H4 (cell line): ENCODE data around the gene YIPF2. TPM values are rescaled to one million over a fixed set of nuclear protein-coding genes. Genes with fewer than 3 reads are reported as not detected.
"Not testable (repeated sequence)": the region's sequence is repeated elsewhere in the genome, so short reads cannot be mapped to it uniquely, and the experiment has no call there.

Experiments
- DNase-seq: peaks from one replicate; pipeline ENCODE4 v3.0.0-alpha.2; 2015; ENCODE audit warnings: low spot score
- total RNA-seq: library from RNA; depleted of rRNA; stranded (reverse); fragments of >200 nt; shearing (Covaris generic); gene quantifications from 2 replicates; pipeline ENCODE4 v1.2.3, GENCODE V29; 2014

Gene YIPF2
- total RNA-seq, 1 experiment from 2014 or later, result 31.7 TPM

DNA sequence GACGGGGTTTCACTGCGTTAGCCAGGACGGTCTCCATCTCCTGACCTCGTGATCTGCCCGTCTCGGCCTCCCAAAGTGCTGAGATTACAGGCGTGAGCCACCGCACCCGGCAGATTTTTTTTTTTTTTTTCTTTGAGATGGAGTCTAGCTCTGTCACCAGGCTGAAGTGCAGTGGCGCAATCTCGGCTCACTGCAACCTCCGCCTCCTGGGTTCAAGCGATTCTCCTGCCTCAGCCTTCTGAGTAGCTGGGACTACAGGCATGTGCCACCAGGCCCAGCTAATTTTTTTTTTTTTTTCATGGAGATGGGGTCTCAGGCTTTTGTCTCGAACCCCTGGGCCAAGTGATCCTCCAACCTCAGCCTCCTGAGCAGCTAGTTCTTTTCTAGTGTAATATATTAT is 13.2 kb upstream of the YIPF2 start:
- DNase-seq, result not testable (repeated sequence)

DNA sequence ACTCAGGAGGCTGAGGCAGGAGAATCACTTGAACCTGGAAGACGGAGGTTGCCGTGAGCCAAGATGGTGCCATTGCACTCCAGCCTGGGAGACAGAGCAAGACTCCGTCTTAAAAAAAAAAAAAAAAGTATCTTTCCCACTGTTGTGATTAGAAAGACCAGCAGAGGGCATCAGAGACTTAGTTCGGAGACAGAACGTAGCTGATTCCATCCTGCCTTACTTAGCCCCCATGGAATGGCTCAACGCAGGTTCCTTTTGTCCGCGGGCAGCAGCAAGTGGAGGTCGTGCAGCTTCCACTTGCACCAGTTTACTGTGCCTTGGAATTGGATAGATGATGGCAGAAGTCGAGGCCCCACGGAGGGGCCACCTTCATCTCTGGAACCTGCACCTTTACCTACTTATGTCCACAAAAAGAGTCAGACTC is 8.2 kb upstream of the YIPF2 start:
- peak; percentile 77 for DNase-seq

DNA sequence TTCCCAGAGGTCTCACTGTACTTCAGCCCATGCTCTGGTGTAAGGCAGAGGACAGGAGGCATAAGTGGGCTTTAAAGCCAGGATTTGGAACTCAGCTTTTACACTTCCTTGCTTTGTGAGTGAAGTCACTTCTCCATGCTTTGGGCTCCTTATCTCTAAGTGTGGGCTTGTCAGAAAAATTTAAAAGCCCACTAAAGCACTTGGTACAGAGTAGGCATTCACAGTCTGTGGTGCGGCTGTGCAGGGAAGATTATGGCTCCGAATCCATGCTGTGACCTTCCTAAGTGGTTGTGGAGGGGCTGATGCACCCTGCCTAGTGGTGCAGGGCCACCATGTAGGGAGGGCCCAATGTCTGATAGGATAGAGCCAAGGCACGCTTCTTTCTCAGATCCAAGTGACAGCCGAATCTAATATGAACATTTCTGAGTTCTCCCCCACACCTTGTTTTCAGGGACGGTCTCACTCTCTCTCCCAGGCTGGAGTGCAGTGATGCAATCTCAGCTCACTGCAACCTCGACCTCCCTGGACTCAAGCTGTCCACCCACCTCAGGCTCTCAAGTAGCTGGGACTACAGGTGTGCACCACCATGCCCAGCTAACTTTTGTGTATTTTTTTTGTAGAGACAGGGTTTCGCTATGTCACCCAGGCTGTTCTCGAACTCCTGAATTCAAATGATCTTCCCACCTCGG is 7.1 kb upstream of the YIPF2 start:
- DNase-seq, result no peak

DNA sequence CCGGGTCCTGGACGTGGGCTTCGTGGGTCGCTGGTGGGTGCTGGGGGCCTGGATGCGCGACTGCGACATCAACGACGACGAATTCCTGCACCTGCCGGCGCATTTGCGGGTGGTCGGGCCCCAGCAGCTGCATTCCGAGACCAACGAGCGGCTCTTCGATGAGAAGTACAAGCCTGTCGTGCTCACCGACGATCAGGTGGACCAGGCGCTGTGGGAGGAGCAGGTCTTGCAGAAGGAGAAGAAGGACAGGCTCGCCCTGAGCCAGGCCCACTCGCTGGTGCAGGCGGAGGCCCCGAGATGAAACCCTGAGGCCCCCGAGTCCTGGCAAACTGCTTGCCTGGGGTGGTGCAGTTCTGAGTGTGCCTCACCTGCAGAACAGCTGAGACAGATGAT is 959 bp upstream of the YIPF2 start:
- DNase-seq, result no peak

DNA sequence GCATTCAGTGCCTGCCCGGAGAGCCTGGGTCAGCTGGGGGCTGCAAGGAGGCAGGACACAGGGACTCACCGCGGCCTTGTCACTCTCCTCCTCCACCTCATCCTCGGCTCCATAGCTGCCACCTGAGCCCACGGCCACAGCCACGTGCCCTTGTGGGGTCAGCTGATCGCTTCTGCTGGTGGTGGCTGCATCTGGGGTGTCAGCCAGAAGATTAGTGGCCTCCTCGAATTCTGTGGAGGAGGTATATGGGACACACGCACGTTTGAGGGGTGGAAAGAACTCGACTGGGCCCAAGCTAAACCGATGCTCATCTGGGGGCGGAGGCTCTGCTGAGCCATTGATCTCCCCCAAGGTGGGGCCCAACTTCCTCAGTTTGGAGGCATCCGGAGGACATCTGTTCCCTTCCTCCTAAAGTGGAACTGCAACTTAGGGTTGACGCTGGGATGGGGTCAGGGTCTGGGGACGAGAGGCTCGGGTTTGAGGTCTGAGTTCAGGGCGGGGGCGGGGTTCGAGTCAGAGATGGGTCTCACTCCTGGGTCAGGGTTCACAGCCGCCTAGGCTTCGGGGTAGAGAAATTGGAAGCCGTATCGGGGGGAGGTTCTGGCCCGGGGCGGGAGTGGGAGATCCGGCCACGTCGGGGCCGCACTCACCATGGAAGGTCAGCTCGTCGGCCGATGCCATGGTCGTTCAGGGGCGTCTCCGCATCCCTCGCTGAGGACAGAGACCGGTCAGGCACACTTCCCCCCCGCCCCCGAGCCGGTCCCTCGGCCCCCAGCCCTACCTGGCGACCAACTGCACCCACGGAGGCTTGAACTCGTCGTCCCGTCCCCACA is 493 bp downstream of the YIPF2 start:
- DNase-seq, result no peak

DNA sequence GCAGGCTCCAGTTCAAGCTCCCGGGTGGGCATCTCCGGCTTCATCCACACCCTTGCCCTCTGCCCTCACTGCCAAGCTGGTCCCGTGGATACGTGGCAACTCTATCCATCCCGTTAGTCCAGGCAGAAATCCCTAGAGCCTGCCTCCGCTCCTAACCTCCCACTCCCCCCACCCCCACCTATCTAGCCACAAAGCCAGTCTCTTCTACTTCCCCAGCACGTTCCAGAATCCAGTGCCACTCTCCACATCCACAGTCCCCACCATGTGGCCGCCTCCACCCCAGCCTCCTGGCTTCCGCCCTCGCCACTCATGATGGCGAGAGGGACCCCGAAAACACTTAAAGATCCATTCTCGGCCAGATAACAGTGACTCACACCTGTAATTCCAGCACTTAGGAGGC is 3.8 kb downstream of the YIPF2 start:
- DNase-seq, result no peak

DNA sequence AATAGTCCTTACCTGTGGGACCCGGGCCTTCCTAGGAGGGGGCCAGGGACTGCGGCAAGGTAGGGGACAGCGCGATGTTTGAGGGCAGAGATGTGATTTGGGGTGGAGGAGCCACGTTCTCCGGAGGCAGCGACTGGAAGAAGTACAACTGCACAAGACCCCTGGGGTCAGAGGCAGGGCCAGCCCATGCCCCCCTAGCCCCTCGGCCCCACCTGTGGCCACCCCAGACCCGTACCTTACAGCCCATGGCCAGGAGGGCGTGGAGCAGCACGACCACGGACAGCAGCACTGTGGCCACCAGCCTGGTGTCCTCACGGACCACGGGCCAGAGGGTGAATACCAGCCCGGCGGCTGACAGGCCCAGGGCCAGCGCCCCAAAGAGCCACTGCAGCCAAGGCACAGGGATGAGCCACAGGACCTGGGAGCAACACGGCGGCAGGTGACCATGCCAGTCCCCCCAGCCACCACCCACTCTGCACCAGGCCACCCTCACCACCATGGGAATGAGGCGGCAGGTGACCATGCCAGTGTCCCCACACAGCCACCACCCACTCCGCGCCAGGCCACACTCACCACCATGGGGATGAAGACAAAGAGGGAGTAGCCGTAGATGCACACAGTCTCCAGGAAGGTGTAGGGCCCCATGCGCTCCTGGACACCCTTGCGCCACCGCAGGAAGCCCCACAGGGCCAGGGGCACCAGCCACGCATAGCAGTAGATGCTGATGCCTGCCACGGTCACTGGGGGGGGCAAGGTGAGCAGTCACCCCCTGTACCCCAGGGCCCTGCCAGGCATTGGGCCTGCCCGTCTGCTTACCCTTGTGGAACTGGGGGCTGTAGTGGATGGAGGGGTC is 5.0 kb downstream of the YIPF2 start:
- no peak for DNase-seq

DNA sequence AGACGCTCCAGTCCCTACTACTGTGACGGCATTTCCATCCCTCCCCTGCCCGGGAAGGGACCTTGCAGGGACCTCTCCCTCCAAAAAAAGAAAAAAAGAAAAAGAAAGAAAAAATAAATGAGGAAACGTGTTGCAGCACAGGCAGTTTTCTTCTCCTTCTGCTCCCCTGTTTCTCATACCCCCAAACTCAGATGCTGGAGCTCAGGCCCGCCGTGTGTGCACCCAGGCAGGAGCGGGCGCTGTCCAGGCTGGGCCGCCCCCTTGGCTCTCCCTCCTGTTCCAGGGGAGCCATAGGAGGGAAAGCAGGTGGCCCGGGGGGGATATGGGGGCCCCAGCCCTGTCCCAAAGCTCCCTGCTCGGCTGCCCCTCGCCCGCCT is 5.8 kb downstream of the YIPF2 start:
- DNase-seq, result no peak

DNA sequence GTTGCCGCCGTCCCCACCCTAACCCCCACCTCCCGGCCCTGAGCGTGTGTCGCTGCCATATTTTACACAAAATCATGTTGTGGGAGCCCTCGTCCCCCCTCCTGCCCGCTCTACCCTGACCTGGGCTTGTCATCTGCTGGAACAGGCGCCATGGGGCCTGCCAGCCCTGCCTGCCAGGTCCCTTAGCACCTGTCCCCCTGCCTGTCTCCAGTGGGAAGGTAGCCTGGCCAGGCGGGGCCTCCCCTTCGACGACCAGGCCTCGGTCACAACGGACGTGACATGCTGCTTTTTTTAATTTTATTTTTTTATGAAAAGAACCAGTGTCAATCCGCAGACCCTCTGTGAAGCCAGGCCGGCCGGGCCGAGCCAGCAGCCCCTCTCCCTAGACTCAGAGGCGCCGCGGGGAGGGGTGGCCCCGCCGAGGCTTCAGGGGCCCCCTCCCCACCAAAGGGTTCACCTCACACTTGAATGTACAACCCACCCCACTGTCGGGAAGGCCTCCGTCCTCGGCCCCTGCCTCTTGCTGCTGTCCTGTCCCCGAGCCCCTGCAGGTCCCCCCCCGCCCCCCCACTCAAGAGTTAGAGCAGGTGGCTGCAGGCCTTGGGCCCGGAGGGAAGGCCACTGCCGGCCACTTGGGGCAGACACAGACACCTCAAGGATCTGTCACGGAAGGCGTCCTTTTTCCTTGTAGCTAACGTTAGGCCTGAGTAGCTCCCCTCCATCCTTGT is 6.4 kb downstream of the YIPF2 start:
- no peak for DNase-seq

DNA sequence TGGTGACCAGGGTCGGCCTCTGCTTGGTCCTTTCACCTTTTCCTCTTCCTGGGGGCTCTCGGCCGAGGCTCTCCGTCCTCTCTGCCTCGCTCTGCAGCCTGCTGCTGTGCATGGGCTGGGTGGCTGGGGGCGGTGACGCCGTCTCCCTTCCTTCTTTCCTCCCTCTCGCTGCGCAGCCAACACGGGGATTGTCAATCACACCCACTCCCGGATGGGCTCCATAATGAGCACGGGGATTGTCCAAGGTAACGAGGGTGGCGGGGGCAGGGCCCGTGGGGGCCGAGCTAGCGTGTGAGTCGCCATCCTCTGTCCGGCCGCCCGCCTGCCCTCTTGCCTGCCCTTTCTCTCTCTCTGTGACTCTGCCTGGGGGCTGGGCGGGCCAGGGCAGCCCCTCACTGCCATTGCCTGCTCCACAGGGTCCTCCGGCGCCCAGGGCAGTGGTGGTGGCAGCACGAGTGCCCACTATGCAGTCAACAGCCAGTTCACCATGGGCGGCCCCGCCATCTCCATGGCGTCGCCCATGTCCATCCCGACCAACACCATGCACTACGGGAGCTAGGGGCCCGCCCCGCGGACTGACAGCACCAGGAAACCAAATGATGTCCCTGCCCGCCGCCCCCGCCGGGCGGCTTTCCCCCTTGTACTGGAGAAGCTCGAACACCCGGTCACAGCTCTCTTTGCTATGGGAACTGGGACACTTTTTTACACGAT is 7.1 kb downstream of the YIPF2 start:
- DNase-seq, result no peak

DNA sequence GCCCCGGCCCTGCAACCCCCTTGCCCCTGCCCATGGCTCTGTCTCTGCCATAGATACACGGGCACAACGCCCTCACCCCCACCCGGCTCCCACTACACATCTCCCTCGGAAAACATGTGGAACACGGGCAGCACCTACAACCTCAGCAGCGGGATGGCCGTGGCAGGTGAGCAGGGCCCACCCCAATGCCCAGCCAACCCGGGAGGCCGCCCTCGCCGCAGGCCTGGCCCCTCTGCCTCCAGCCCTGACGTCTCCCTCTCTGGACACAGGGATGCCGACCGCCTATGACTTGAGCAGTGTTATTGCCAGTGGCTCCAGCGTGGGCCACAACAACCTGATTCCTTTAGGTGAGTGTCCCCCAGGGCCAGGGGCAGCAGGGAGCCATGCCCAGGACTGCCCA is 7.7 kb downstream of the YIPF2 start:
- no peak for DNase-seq

DNA sequence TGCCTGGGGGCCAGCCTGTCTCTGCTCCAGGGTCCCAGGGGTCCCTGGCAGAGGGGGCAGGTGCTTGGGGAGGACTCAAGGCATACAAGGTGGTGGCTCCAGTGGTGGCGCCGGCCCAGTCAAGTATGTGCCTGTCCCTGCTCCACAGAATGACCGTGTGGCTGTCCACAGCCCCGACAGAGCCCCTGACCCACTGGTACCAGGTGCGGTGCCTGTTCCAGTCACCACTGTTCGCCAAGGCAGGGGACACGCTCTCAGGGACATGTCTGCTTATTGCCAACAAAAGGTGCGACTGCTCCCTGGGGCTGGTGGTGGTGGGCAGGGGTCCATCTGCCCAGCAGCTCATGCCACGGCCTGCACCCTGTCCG is 8.2 kb downstream of the YIPF2 start:
- DNase-seq, result no peak

DNA sequence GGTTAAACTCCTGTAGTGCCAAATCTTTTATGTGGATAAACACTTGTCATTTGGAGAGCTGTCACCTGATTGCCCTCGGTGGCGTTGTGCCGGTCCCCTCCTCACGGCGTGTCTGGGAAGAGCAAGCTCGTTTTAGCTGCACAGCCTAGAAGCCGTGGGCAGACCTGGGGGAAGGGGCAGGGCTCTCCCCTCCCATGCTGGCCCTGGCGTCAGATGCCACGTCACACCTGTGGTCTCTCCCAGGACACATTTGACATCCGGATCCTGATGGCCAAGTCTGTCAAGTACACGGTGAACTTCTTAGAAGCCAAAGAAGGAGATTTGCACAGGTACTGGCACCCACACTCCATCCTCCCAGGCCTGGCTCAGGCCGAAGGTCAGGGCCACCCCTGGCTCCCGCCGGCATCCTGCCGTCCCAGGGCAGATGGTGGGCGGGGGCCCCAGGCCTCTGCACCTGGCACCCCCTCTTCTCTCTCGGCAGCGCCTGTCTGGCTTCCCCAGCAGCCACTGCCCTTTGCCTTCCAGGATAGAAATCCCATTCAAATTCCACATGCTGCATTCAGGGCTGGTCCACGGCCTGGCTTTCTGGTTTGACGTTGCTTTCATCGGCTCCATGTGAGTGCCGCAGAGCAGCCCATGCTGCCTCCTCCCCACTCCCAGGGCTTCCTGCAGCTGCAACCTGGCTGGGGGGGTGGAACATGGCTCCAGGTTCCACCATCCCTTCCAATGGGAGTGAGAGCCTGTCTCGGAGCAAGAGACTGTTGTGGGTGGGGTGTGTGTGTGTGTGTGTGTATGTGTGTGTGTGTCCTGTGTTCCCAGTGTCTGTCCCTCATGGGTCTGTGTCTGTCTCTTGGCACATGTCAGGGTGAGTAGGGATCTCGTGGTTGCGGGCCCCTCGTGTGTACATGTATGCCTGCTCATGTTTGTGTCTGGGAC is 8.8 kb downstream of the YIPF2 start:
- no peak for DNase-seq

DNA sequence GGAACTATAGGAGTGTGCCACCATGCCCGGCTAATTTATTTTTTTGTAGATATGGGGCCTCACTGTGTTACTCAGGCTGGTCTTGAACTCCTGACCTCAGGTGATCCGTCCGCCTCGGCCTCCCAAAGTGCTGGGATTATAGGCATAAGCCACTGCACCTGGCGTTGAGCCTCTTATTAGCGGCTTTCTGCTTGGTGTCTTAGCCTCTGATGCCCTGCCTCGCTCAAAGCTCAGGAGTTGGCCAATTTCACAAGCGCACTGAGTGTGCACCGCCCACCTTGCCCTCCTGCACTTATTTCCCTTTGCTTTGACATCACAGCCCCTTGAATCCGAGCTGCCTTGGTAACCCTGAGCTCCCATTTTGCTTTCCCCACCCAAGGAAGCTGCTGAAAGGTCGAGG is 10.1 kb downstream of the YIPF2 start:
- no peak for DNase-seq

DNA sequence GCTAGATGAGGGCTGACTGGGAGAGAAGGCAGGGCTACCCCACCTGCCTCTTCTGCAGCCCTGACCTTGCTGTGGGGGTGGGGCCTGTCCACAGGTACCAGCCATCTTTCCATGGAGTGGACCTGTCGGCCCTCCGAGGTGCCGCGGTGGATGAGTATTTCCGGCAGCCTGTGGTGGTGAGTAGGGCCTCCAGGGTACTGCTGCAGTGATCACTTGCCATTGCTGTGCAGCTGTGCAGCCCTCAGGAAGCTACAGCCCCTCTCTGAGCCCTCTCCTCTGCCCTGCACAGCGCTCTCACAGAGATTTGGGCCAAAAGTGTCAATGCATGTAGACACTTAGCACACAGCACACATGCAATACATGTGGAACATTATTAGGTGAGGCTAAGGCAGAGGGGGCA is 11.8 kb downstream of the YIPF2 start:
- no peak for DNase-seq

DNA sequence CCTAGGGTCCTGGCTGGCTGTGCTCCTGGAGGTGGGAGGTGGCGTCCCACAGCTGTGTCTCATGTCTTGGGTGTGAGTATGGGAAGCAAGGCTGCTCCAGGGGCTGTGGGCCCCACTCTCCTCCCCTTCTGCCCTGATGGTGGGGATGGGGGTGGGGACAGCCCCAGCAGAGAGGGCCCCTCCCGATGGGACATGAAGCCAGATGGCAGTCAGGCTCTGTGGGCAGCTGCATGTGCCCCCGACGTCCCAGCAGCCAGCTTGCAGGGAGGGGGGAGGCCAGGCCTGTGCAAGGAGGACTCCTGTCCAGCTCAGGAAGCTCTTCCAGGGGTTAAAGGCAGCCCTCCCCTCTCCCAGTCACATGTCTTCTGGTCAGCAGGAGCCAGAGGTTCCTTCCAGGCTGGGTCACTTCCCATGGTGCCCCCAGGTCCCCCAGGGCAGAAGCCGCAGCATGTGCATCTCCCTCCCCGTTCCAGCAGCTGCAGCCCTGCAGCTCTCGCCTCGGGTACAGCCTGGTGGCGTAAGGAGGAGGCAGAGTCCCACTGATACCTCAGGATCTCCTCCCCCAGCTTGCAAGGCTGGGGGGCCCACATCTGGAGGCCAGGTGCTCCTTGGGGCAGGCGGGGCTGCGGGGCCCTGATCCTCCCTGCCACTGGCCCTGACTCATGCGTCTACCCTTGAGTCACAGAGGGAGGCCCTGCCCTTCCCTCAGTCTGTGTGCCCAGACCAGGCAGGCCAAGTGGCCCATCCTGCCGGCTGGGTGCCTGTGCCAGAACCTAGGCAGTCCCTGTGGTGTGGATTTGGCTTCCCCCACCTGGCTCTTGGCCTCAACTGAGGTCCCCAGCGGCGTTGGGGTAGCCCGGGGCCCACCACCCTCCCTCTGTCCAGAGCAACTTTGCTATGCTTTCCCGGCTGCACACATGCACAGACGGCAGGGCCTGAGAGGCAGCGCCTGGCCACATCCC is 13.0 kb downstream of the YIPF2 start:
- peak; percentile 30 for DNase-seq

DNA sequence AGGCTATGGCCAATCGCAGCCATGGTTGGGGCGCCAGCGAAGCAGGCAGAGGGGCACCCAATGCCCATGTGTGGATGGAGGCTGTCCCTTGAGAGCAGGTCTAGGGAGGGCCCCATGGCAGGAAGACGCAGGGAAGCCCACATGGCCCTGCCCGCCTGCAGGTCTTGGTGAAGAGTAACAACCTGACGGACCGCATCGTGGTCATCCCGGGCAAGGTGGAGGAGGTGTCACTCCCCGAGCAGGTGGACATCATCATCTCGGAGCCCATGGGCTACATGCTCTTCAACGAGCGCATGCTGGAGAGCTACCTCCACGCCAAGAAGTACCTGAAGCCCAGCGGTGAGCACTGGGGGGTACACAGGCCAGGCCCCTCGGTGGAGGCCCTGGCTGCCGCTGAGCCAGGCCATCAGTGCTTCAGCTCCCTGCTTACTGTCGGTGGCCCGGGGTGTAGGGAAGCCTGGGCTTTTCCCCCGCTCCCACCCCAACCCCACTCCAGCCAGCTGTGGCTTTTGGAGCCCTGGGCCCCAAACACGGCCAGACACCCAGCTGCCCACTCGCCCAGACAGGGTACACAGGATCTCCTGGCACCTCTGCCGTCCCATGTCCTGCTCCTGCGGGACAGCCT is 14.6 kb downstream of the YIPF2 start:
- peak; percentile 3 for DNase-seq

DNA sequence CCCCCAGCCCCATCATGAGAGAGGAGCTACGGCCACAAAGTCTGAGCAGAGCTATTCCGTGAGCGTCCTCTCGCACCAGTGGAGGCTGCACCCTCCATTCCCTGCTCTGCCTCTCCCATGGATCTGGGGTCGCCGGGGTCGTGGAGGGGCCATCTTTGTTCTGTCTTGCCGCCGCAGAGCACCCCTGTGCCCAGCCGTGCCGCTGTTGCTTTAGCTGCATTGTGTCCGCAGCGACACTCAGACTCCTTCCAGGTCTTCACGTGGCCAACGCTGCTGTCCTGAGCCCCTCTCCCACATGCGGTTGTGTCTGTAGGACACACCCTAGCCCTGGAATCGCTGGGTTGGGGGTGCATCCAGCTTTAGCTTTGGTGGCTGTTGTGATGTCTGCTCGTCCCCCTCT is 15.8 kb downstream of the YIPF2 start:
- DNase-seq, result no peak
